Fibroblast of lung (primary cell): ENCODE data around the gene SPG21. TPM values are rescaled to one million over a fixed set of nuclear protein-coding genes. Genes with fewer than 3 reads are reported as not detected.

Source experiments
- DNase-seq, 2 donors: peaks; one replicate each; pipeline versions ENCODE4 v3.0.0 to v3.0.0-alpha.2; 2010; ENCODE audit warnings: low read depth in 2 of 2
- H2AFZ ChIP-seq: 2 replicates; pipeline ENCODE4 v1.5.1; 2012; ENCODE audit warnings: low read length, control low read depth, inconsistent platforms
- H3K27ac ChIP-seq: 2 replicates; pipeline ENCODE4 v1.5.1; 2011; ENCODE audit warnings: low read length, control low read depth; ENCODE audit not compliant: insufficient read depth
- H3K27me3 ChIP-seq: 2 replicates; pipeline ENCODE4 v1.5.1; 2011; ENCODE audit warnings: mild to moderate bottlenecking, low read length; ENCODE audit not compliant: control insufficient read depth, insufficient read depth
- H3K36me3 ChIP-seq: 2 replicates; pipeline ENCODE4 v1.5.1; 2011; ENCODE audit warnings: low read length; ENCODE audit not compliant: control insufficient read depth, insufficient read depth
- H3K4me1 ChIP-seq: 2 replicates; pipeline ENCODE4 v1.5.1; 2011; ENCODE audit warnings: low read length; ENCODE audit not compliant: control insufficient read depth, insufficient read depth; ENCODE audit errors: extremely low read depth
- H3K4me2 ChIP-seq: 2 replicates; pipeline ENCODE4 v1.5.1; 2011; ENCODE audit warnings: low read length, control low read depth; ENCODE audit not compliant: insufficient read depth; ENCODE audit errors: extremely low read depth
- H3K4me3 ChIP-seq, 4 experiments: fragments of 200-600 bp in 1 of 4; sonication (generic) in 1 of 4; replicated peaks in 1 of 4; 2 replicates each; pipeline ENCODE4 v1.5.1; 2011 to 2016; ENCODE audit warnings: low read length in 4 of 4, low read depth in 3 of 4, mild to moderate bottlenecking in 3 of 4, control low read depth in 2 of 4, inconsistent platforms in 1 of 4, mixed read lengths in 1 of 4; ENCODE audit not compliant: insufficient read depth in 1 of 4; ENCODE audit errors: control extremely low read depth in 1 of 4
- H3K79me2 ChIP-seq: 2 replicates; pipeline ENCODE4 v1.5.1; 2012; ENCODE audit warnings: mild to moderate bottlenecking, low read length, inconsistent platforms; ENCODE audit not compliant: control insufficient read depth, insufficient read depth
- H3K9ac ChIP-seq: 2 replicates; pipeline ENCODE4 v1.5.1; 2011; ENCODE audit warnings: mild to moderate bottlenecking, low read length, control low read depth; ENCODE audit not compliant: insufficient read depth
- H3K9me3 ChIP-seq: 2 replicates; pipeline ENCODE4 v1.5.1; 2012; ENCODE audit warnings: low read depth, low read length; ENCODE audit not compliant: control insufficient read depth, insufficient read depth
- H4K20me1 ChIP-seq: 2 replicates; pipeline ENCODE4 v1.5.1; 2011; ENCODE audit warnings: low read length; ENCODE audit not compliant: control insufficient read depth, insufficient read depth; ENCODE audit errors: extremely low read depth
- CTCF ChIP-seq, 2 donors: IDR thresholded peaks in 1 of 2; conservative IDR thresholded peaks in 1 of 2; 1 replicate in 1 of 2; 2 replicates in 1 of 2; pipeline ENCODE4 v1.5.1; 2011 to 2012; ENCODE audit warnings: low read length in 2 of 2, control low read depth in 1 of 2, inconsistent platforms in 1 of 2, low read depth in 1 of 2, mild to moderate bottlenecking in 1 of 2
- EZH2 ChIP-seq: IDR thresholded peaks from 2 replicates; pipeline ENCODE4 v1.5.1; 2012; ENCODE audit warnings: low read length, control low read depth, mild to moderate bottlenecking; ENCODE audit errors: missing control alignments
- polyA plus RNA-seq, 2 donors: library from polyadenylated mRNA; depleted of rRNA in 1 of 2; stranded (reverse) in 1 of 2; unstranded in 1 of 2; fragments of >200 nt; gene quantifications; 2 replicates each; pipeline ENCODE4 v1.2.1, GENCODE V29; 2011 to 2012; ENCODE audit warnings: missing spikeins in 1 of 2
- total RNA-seq: library from RNA; depleted of rRNA; stranded (reverse); fragments of >200 nt; gene quantifications from 2 replicates; pipeline ENCODE4 v1.2.1, GENCODE V29; 2014

The SPG21 gene
- total and polyA plus RNA-seq, 2 donors (not counting 1 experiment from before 2014, with no cell fraction given): 68.4 to 95.3 TPM

- no peaks in the 10 kb centered on the region for H3K27me3 ChIP-seq
- H3K4me3 ChIP-seq: no peak overlapping the region
- H3K9me3 ChIP-seq: no peaks in the 10 kb centered on the region
- no peak overlapping the region for H3K27ac ChIP-seq
- TF ChIP-seq CTCF (conservative IDR thresholded peaks at IDR 0.05 in 1 of 2, IDR thresholded peaks at IDR 0.05 in 1 of 2; ENCODE audit: low read depth in 1 of 2, low read length in 2 of 2): peak; percentile 60 to 77
- no peak for TF ChIP-seq EZH2
- no peaks in the 10 kb centered on the region for H3K36me3 ChIP-seq
- H2AFZ ChIP-seq: peak overlapping the region; percentile 19
- H3K79me2 ChIP-seq: peaks cover 8% of the 10 kb centered on the region
- no peaks in the 10 kb centered on the region for H4K20me1 ChIP-seq
- H3K9ac ChIP-seq: no peak overlapping the region
- no peaks in the 10 kb centered on the region for H3K4me1 ChIP-seq
- peak; percentile 61 to 71 for DNase-seq
- no peak overlapping the region for H3K4me2 ChIP-seq
Measured at GRCh38 chr15:65032801-65033537, 43.3 kb upstream of the SPG21 start.

- Histone ChIP-seq H2AFZ (no peak overlapping the region), H3K9ac (no peak overlapping the region), H3K79me2 (peaks cover 10% of the 10 kb centered on the region), H3K27me3 (no peaks in the 10 kb centered on the region), H3K4me2 (no peak overlapping the region), H3K9me3 (no peaks in the 10 kb centered on the region), H4K20me1 (no peaks in the 10 kb centered on the region), H3K4me1 (no peaks in the 10 kb centered on the region), H3K36me3 (peaks cover 2% of the 10 kb centered on the region), H3K27ac (no peak overlapping the region), H3K4me3 (peak overlapping the region in 2 of 4 experiments; percentile 89 to 94)
- TF ChIP-seq EZH2: no peak
- TF ChIP-seq CTCF (conservative IDR thresholded peaks at IDR 0.05 in 1 of 2, IDR thresholded peaks at IDR 0.05 in 1 of 2; ENCODE audit: low read depth in 1 of 2, low read length in 2 of 2): no peak
- no peak for DNase-seq
Measured at GRCh38 chr15:65029736-65030208, 40.1 kb upstream of the SPG21 start.

- Histone ChIP-seq H3K79me2 (peaks cover 10% of the 10 kb centered on the region), H3K36me3 (peaks cover 2% of the 10 kb centered on the region), H3K4me1 (no peaks in the 10 kb centered on the region), H4K20me1 (no peaks in the 10 kb centered on the region), H3K9me3 (no peaks in the 10 kb centered on the region), H3K27me3 (no peaks in the 10 kb centered on the region), H3K4me3 (peak within 1 kb of the TSS; percentile 71 to 94 (median 86)), H3K27ac (peak within 1 kb of the TSS; percentile 58), H3K9ac (peak within 1 kb of the TSS; percentile 79), H3K4me2 (peak within 1 kb of the TSS; percentile 96), H2AFZ (peak within 1 kb of the TSS; percentile 83)
- peak; percentile 71 to 72 for DNase-seq
- TF ChIP-seq CTCF (conservative IDR thresholded peaks at IDR 0.05 in 1 of 2, IDR thresholded peaks at IDR 0.05 in 1 of 2; ENCODE audit: low read depth in 1 of 2, low read length in 2 of 2) (no peak), EZH2 (no peak)
Measured at GRCh38 chr15:65028921-65029735, 39.4 kb upstream of the SPG21 start, which contains the start of gene MTFMT. TSS of gene MTFMT (minus strand) at chr15:65029639. CDS start at chr15:65029613, 26 bp downstream.
